Dermis microvascular lymphatic vessel endothelial cell (primary cell): ENCODE measurements around the gene PAIP2B. TPM values are rescaled to one million over a fixed set of nuclear protein-coding genes. Genes with fewer than 3 reads are reported as not detected.
"Not testable (repeated sequence)": the region's sequence is repeated elsewhere in the genome, so short reads cannot be mapped to it uniquely, and the experiment has no call there.

ENCODE experiments used
- DNase-seq, 2 donors: peaks; one replicate each; pipeline versions ENCODE4 v3.0.0 to v3.0.0-alpha.2; 2010; ENCODE audit warnings: low read depth in 2 of 2
- total RNA-seq: library from RNA; depleted of rRNA; stranded (reverse); fragments of >200 nt; gene quantifications from 2 replicates; pipeline ENCODE4 v1.2.1, GENCODE V29; 2014

The PAIP2B gene
- total RNA-seq, 1 donor from 2014 or later = 1.0 TPM

DNA sequence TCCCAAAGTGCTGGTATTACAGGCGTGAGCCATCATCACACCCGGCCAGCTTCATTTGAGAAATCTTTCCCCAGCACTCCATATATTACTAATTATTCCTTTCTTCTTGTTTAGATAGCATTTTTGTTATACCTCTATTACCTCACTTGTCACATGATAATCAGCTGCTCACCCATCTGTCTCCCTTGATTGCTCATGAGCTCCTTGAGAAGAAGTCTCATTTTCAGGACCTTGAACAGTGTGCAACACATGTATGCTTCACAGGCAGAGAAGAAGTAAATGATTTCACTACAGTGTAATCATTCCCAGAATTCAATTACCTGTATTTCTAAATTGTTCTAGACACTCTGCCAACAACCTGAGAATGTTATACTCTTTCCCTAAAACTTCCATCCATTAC lies 6.2 kb downstream of the PAIP2B start:
- DNase-seq = no peak

DNA sequence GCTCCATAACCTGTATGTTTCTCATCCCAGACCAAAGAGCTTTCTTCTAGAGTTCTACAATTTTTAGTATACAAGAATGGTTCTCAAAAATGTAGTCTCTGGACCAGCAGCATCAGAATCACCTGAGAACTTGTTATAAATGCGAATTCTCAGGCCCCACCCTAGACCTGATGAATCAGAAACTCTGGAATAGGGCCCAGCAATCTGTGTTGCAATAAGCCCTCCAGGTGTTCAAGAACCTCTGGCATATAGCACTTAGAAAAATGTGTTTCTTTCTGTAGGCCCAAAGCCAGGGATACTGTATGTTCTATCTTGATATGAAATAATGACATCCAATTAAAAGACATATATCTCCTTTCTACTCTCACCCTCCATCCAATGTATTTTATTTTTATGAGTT lies 10.4 kb downstream of the PAIP2B start:
- no peak for DNase-seq

DNA sequence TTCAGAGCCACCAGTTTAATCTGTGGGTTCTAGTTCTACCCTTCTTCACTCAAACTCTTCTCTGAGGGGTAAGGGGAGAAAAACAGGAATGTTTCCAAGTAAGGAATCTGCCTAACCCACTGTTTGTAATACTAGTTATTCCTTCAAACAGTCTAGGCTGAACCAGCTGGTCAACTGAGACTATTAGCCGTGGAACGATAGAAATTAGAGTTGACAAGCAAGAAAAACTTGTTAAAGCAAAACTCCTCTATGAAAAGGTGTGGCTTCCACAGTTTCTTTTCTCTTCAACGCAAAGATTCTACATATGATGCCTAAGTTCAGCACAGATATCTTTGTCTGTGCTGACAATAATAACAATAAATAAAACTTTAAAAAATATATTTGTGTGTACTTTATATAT lies 11.5 kb downstream of the PAIP2B start:
- no peak for DNase-seq

DNA sequence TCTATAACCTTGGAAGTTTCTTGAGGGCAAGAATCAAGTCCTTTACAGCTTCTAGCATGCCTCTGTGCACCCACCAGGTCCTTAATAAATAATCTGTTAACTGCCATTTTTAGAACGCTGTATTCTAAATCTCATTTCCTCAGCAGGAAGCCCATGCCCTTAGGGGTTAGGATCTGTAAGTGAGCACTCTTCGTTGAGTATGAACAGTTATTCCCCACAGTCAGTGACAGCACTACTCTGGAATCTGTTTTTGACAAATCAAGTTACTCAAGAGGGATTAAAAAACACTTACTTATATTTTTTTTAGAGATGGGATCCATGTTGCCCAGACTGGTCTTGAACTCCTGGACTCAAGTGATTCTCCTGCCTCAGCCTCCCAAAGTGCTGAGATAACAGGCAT lies 14.6 kb downstream of the PAIP2B start:
- DNase-seq = no peak

DNA sequence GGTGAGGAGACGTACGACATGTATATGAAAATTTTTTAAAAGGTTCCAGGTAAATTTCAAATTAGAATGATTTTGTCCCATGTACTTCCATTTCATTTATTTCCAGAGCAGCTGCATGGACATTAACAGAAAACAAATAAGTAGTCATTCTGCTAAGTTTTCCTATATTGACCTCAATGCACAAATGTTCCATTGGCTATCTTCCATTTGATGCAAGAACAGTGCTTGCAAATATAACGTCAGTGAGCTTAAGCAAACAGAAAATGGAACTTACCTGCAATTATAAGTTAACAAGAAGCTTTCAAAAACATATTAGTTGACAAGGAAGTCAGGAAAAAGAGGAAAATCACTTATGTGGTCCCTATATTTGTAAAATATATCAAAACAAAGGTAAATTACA lies 16.6 kb downstream of the PAIP2B start:
- no peak for DNase-seq

GRCh38 chr2:71208756-71209155 lies 18.1 kb downstream of the PAIP2B start:
- DNase-seq = no peak

- no peak for DNase-seq
Measured at GRCh38 chr2:71207601-71208000, 19.3 kb downstream of the PAIP2B start.

DNA sequence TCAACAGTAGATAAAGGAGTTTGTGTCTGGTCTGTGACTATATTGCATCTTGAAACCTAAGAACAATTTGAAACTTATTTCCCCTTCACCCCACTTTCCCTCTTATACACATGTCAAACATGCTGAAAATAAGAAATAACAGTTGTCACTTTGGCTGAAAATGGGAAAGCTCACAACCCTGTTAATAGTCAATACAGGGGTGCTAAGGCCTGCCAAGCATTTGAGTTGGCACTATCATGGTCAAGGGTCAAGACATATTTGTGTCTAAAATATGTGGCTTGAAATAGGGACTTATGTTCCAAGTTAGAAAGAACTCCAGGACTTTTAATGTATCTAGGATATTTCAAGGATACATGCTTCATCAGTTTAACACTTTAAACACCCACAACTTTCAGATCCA lies 20.6 kb downstream of the PAIP2B start:
- no peak for DNase-seq

- no peak for DNase-seq
Measured at GRCh38 chr2:71191570-71191943, 35.3 kb downstream of the PAIP2B start.

DNA sequence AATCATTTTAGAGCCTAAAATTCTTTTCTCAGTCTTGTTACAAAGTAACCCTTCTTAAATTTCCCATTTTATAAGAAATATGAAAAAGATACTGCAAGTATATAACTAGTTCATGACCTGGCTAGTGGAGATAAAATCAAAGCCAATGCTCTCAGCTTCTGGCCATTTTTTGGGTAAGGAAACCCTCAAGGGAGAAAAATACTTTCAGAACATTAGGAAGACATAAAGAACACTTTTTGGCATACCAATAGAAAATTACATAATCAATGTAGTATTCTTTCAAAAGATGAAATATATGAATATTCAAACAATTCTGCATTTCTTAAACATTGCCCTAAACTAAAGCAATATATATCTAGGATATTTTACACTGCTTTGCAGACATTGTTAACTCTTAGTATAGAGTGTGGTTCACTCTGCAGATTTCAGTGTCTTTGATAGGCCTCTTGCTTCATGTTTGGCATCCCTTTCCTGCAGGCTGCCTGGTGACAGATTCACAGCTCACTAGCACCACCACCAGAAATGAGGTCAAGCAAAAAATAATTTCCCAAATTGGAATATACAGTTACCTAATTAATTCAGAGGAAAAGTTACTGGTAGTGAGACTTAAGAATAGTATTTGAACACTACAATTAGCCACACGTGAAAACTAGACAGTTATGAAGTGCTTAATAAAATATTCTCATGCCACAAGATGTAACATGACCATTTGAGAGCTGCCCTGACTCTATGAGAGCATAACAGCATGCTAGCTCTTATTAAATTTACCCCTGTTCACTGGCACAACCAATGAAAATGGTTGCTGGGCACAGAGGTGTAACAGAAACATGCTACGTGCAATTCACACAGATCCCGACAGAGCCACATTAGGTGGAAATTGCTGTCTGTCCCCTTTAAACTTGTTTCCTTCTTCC lies 36.0 kb downstream of the PAIP2B start:
- DNase-seq = peak; percentile 9 to 14

- no peak for DNase-seq
Measured at GRCh38 chr2:71187589-71187988, 39.3 kb downstream of the PAIP2B start.

GRCh38 chr2:71186973-71187372 lies 39.9 kb downstream of the PAIP2B start:
- no peak for DNase-seq

GRCh38 chr2:71183306-71184115 lies 43.4 kb downstream of the PAIP2B start:
- DNase-seq = not testable (repeated sequence)

DNA sequence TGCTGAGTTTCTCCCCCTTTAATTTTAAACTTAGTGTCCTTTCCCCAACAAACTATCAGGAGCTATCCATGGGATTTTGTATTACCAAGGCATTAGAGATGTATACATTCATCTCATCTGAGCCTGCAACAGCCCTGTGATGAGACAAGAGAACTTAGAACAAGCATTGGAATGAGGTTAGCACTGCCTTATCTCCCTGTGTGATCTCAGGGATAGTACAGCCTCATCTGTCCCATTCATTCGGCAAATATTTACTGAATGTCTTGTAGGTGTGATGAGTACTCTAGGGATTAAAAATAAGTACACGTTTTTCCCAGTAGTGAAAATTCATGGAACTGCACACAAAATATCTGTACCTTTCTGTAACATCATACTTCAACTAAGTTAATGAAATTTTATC lies 45.6 kb downstream of the PAIP2B start:
- no peak for DNase-seq

DNA sequence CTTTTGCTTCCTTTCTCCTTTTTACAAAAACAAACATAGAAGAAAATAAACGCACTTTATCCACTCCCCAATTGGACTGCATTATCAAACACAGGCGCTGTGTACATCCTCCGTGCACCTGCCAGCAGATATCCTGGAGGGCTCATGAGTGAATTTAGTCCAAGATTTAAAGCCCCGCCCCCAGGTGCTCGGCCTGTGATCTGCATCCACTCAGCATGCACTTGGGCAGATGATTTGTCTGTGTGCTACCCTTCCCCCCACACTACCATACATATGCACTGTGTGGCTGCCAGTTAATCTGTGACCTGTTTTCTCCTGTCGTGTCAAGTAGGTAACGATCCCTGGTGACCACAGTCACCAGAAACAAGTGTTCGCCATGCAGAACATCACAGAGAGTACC lies 48.1 kb downstream of the PAIP2B start:
- DNase-seq = not testable (repeated sequence)

DNA sequence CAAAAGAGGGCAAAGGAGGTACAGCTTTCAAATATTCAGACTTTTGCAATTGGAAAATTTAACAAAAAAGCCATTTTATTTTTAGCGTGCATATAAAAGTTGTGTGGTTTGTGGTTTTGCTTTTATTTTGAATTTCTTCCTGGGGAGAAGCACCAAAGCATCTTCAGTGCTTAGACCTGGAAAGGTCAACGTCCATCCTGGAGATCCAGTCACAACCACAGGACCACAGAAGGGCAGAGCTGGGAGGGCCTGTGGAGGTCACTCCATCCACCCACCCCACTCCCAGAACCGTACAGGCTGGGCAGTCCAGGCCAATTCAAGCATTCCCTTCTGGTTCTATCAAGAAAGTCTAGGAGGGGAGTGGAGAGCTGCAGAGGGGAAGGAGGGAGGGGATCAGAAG lies 52.7 kb downstream of the PAIP2B start:
- DNase-seq = no peak

DNA sequence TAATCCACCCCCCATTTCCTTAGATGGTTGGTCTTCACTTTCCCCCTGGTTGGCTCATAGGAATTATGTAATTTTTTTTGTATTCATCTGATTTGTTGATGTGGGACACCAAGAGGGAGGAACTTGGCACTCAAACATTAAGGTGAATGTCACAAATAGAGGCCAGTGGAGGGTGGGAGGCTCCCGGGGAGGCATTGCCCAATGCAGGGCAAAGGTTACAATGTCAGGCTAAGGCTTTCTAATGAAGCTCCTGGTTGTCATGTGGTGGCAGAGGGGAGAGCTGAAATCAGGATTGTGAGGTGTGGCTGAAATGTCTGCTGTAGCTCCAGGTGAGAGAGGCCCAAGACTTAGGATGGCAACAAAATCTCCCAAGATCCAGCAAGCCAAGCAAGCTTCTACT lies 53.8 kb downstream of the PAIP2B start:
- DNase-seq = no peak

DNA sequence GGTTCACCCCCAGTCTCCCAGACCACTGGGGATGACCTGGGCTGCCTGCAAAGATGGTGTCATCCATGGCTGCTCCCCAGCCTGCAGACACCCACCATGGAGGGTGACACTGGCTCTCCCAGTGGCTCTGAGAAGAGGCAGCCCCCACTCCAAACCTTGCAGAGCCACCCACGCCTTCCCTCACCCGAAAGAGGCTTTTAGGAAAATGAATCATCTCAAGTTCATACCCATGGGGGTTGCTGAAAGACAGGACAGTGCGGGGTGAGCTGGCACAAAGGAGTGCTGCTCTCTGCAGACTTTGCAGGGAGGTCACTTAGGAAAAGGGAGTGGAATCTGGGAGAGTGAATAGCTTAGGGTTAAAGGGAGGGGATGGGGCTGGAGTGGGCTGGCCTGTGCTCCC lies 60.1 kb downstream of the PAIP2B start:
- no peak for DNase-seq

DNA sequence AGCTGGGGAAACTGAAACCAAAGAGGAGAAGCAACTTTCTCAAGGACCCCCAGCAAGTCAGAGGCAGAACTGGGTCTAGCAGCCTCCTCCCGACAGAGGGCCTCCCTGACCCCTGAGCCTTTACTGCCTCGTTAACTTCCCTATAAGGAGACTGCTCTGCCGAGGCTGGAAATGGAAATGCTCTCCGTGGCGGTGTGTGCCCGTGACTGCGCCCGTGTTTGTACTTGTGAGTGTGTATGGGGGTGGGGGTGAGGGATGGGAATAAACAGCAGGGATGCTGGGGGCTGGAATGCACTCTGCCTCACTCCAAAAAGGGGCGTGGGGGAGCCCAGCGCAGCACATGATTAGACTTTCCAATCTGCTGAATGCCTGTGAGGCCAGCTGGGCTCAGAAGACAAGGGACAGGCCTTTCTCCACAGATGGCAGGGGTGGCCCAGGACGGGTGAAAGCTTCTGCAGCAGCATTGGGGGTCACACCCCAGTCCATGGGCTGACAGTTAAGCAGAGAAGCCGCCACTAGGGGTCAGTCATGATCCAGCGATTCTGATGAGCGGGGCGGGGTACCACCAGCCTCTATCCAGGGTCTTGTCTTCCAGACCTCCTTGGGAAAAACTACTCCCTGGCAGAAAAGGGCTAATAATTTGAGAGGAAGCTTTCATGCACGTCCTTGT lies 69.6 kb downstream of the PAIP2B start:
- peak; percentile 7 to 50 for DNase-seq

- no peak for DNase-seq
Measured at GRCh38 chr2:71156573-71156972, 70.3 kb downstream of the PAIP2B start.

- no peak for DNase-seq
Measured at GRCh38 chr2:71155846-71156245, 71.1 kb downstream of the PAIP2B start.

DNA sequence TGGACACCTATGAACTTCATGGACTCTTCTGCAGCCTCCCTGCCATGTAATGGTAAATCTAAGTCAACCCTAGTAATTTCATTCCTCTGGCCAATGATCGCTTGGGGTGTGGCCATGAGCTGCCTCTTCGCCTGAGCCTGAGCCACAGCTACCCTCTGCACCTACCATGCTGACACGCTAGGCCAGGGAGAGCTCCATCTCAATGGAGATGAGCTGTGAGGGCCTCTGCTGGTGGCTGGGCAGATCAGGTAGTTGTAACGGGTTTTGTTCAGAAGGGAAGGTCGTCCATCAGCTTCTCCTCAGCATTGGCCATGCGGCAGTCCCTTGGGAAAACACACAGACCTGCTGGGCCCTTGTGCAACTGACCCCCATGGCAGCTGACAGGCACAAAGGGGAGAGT lies 72.1 kb downstream of the PAIP2B start:
- peak; percentile 5 to 33 for DNase-seq
